GM19467 (cell line): ENCODE results near the gene BRD9.
"Not testable (repeated sequence)": the region's sequence is repeated elsewhere in the genome, so short reads cannot be mapped to it uniquely, and the experiment has no call there.

Experiments used
- ATAC-seq: cut with Tn5 transposase; IDR thresholded peaks from one replicate; pipeline ENCODE4 v1.9.1; 2021; ENCODE audit warnings: mild to moderate bottlenecking, moderate library complexity; ENCODE audit not compliant: unreplicated experiment

BRD9 gene

GRCh38 chr5:881551-881935 is 11.1 kb downstream of the BRD9 start:
- no peak for ATAC-seq

- ATAC-seq = no peak
Observed at GRCh38 chr5:880816-881550, 11.6 kb downstream of the BRD9 start.

- ATAC-seq = not testable (repeated sequence)
Observed at GRCh38 chr5:878677-879076, 13.9 kb downstream of the BRD9 start.

GRCh38 chr5:878125-878524 is 14.5 kb downstream of the BRD9 start:
- no peak for ATAC-seq

- no peak for ATAC-seq
Observed at GRCh38 chr5:876398-877365, 15.9 kb downstream of the BRD9 start.

- ATAC-seq = no peak
Observed at GRCh38 chr5:875931-876330, 16.7 kb downstream of the BRD9 start.

- no peak for ATAC-seq
Observed at GRCh38 chr5:873328-873727, 19.3 kb downstream of the BRD9 start.

GRCh38 chr5:872301-872700 is 20.3 kb downstream of the BRD9 start:
- ATAC-seq = no peak

GRCh38 chr5:871596-872298 is 20.9 kb downstream of the BRD9 start:
- ATAC-seq = no peak

GRCh38 chr5:870956-871355 is 21.6 kb downstream of the BRD9 start:
- ATAC-seq = no peak

- no peak for ATAC-seq
Observed at GRCh38 chr5:868428-869135, 24.0 kb downstream of the BRD9 start.

GRCh38 chr5:867300-867870 is 25.2 kb downstream of the BRD9 start:
- no peak for ATAC-seq

GRCh38 chr5:865771-866170 is 26.8 kb downstream of the BRD9 start:
- ATAC-seq = no peak

- no peak for ATAC-seq
Observed at GRCh38 chr5:865168-865521, 27.5 kb downstream of the BRD9 start.

- no peak for ATAC-seq
Observed at GRCh38 chr5:864492-865167, 28.0 kb downstream of the BRD9 start.

- no peak for ATAC-seq
Observed at GRCh38 chr5:863244-863805, 29.3 kb downstream of the BRD9 start.

GRCh38 chr5:862367-863243 is 30.0 kb downstream of the BRD9 start:
- ATAC-seq = no peak

GRCh38 chr5:861442-862366 is 30.9 kb downstream of the BRD9 start:
- ATAC-seq = no peak
